A673 (cell line): Measurements from ENCODE around the gene MRPL34.

Experiments
- CTCF ChIP-seq: fragments of 300-800, 200-600 bp; sonication (generic); conservative IDR thresholded peaks from 2 replicates; pipeline ENCODE4 v1.5.1; 2017; ENCODE audit warnings: low read depth, mild to moderate bottlenecking, antibody characterized with exemption, low read length, moderate library complexity, mixed read lengths
- EZH2 ChIP-seq: fragments of 200-600 bp; sonication (generic); IDR thresholded peaks from 2 replicates; pipeline ENCODE4 v1.6.1; 2017; ENCODE audit warnings: borderline replicate concordance, low read depth, mild to moderate bottlenecking, mixed read lengths, antibody characterized with exemption, low read length; ENCODE audit not compliant: poor library complexity, severe bottlenecking

- no peak for TF ChIP-seq CTCF
- TF ChIP-seq EZH2 = no peak
Measured at GRCh38 chr19:17283504-17283996, 22.1 kb upstream of the MRPL34 start.
